HCT116 (cell line): Measurements from ENCODE around the gene LRBA. TPM values are rescaled to one million over a fixed set of nuclear protein-coding genes. Genes with fewer than 3 reads are reported as not detected.

ENCODE experiments used
- ATAC-seq: fragments of 200-7000 bp; cut with Tn5 transposase; 2 replicates; pipeline ENCODE4 v1.9.1; 2020; ENCODE audit warnings: mild to moderate bottlenecking, moderate library complexity
- BruUV-seq: library from RNA; stranded (reverse); fragments of 400-500 nt; replicated peaks from 2 replicates; lab custom pipeline; 2021; lab: Mats Ljungman, UMichigan
- CTCF ChIA-PET: fragments of 300-600 bp; sonication (Branson Sonifier 250); formaldehyde crosslinking; loops from one replicate; lab custom pipeline; 2021; ENCODE audit warnings: antibody characterized with exemption; lab: Charles Lee
- POLR2A ChIA-PET: fragments of 300-600, 350-600 bp; sonication (Branson Sonifier 250); formaldehyde crosslinking; loops from one replicate; lab custom pipeline; 2021; ENCODE audit warnings: antibody characterized with exemption; lab: Charles Lee
- RAD21 ChIA-PET, 2 experiments: fragments of 300-600 bp; sonication (Branson Sonifier 250); formaldehyde crosslinking; loops; one replicate each; lab custom pipeline; 2023; ENCODE audit warnings: low total read pairs in 2 of 2; ENCODE audit not compliant: uncharacterized antibody in 2 of 2, unreplicated experiment in 2 of 2, low non-redundant PET in 1 of 2; lab: Charles Lee
- DNase-seq: peaks from one replicate; pipeline ENCODE4 v3.0.0-alpha.2; 2010; ENCODE audit warnings: low read depth, low spot score
- H2AFZ ChIP-seq: fragments of 200-600 bp; shearing (Covaris generic), sonication (generic); 2 replicates; pipeline ENCODE4 v1.6.1; 2017; ENCODE audit warnings: low read depth, mixed run types, mixed read lengths, antibody characterized with exemption, low read length; ENCODE audit not compliant: poor library complexity, severe bottlenecking
- H3K27ac ChIP-seq: 2 replicates; pipeline ENCODE4 v1.5.1; 2012; ENCODE audit warnings: low read depth, low read length
- H3K27me3 ChIP-seq: fragments of 200-600 bp; sonication (generic); 2 replicates; pipeline ENCODE4 v1.6.1; 2016; ENCODE audit warnings: mixed run types, low read length, mixed read lengths; ENCODE audit not compliant: insufficient read depth
- H3K36me3 ChIP-seq, 2 experiments: fragments of 200-500 bp in 1 of 2; fragments of 200-600 bp in 1 of 2; sonication (Bioruptor generic) in 1 of 2; sonication (generic) in 1 of 2; 2 replicates each; pipeline versions ENCODE4 v1.5.1 to v1.6.1; 2014 to 2016; ENCODE audit warnings: low read length in 2 of 2, inconsistent platforms in 1 of 2, mixed read lengths in 1 of 2, mixed run types in 1 of 2; ENCODE audit not compliant: insufficient read depth in 2 of 2, control insufficient read depth in 1 of 2
- H3K4me1 ChIP-seq, 2 experiments: fragments of 200-600 bp in 1 of 2; sonication (generic) in 1 of 2; 2 replicates each; pipeline versions ENCODE4 v1.5.1 to v1.6.1; 2012 to 2017; ENCODE audit warnings: low read length in 2 of 2, inconsistent platforms in 1 of 2, mild to moderate bottlenecking in 1 of 2, mixed read lengths in 1 of 2, mixed run types in 1 of 2, moderate library complexity in 1 of 2; ENCODE audit not compliant: insufficient read depth in 2 of 2, control insufficient read depth in 1 of 2
- H3K4me2 ChIP-seq: fragments of 200-600 bp; sonication (generic); 2 replicates; pipeline ENCODE4 v1.6.1; 2017; ENCODE audit warnings: mixed run types, low read length, mixed read lengths
- H3K4me3 ChIP-seq, 2 experiments: fragments of 200-600 bp in 1 of 2; sonication (generic) in 1 of 2; replicated peaks in 1 of 2; 2 replicates each; pipeline ENCODE4 v1.5.1; 2011 to 2016; ENCODE audit warnings: low read length in 2 of 2, control low read depth in 1 of 2, low read depth in 1 of 2, mild to moderate bottlenecking in 1 of 2, mixed read lengths in 1 of 2, mixed run types in 1 of 2
- H3K79me2 ChIP-seq: fragments of 200-600 bp; sonication (generic); 2 replicates; pipeline ENCODE4 v1.6.1; 2017; ENCODE audit warnings: mild to moderate bottlenecking, mixed run types, low read length, moderate library complexity, mixed read lengths; ENCODE audit not compliant: insufficient read depth
- H3K9ac ChIP-seq: fragments of 200-600 bp; sonication (generic); 2 replicates; pipeline ENCODE4 v1.6.1; 2016; ENCODE audit warnings: low read length, mixed read lengths
- H3K9me2 ChIP-seq: fragments of 200-600 bp; sonication (generic), shearing (Covaris generic); 2 replicates; pipeline ENCODE4 v1.6.1; 2017; ENCODE audit warnings: mixed run types, mild to moderate bottlenecking, moderate library complexity; ENCODE audit not compliant: insufficient read depth
- H3K9me3 ChIP-seq, 2 experiments: fragments of 200-500 bp in 1 of 2; fragments of 200-600 bp in 1 of 2; sonication (Bioruptor generic) in 1 of 2; sonication (generic) in 1 of 2; 2 replicates each; pipeline ENCODE4 v1.6.1; 2014 to 2017; ENCODE audit warnings: low read length in 2 of 2, mixed read lengths in 2 of 2, inconsistent platforms in 1 of 2, low read depth in 1 of 2, mild to moderate bottlenecking in 1 of 2, mixed run types in 1 of 2, moderate library complexity in 1 of 2; ENCODE audit not compliant: control insufficient read depth in 1 of 2, insufficient read depth in 1 of 2
- H4K20me1 ChIP-seq: fragments of 200-600 bp; sonication (generic), shearing (Covaris generic); 2 replicates; pipeline ENCODE4 v1.6.1; 2017; ENCODE audit warnings: mixed run types, mild to moderate bottlenecking, moderate library complexity; ENCODE audit not compliant: insufficient read depth
- ATF3 ChIP-seq: IDR thresholded peaks from 2 replicates; pipeline ENCODE4 v1.6.1; 2012
- CEBPB ChIP-seq: IDR thresholded peaks from 2 replicates; pipeline ENCODE4 v1.6.1; 2012; ENCODE audit warnings: low read depth
- CTCF ChIP-seq, 3 experiments: fragments of 200-600 bp in 1 of 3; sonication (generic) in 1 of 3; IDR thresholded peaks in 2 of 3; conservative IDR thresholded peaks in 1 of 3; 2 replicates each; pipeline ENCODE4 v1.5.1; 2012 to 2017; ENCODE audit warnings: low read depth in 2 of 3, low read length in 2 of 3, antibody characterized with exemption in 1 of 3, borderline replicate concordance in 1 of 3, control low read depth in 1 of 3, mild to moderate bottlenecking in 1 of 3, mixed read lengths in 1 of 3, mixed run types in 1 of 3, moderate library complexity in 1 of 3; ENCODE audit not compliant: insufficient read depth in 1 of 3
- ELF1 ChIP-seq: IDR thresholded peaks from 2 replicates; pipeline ENCODE4 v1.6.1; 2012; ENCODE audit warnings: low read depth, borderline replicate concordance
- EZH2 ChIP-seq: fragments of 200-600 bp; sonication (generic); IDR thresholded peaks from 2 replicates; pipeline ENCODE4 v1.6.1; 2017; ENCODE audit warnings: antibody characterized with exemption, mixed run types
- JUND ChIP-seq: IDR thresholded peaks from 2 replicates; pipeline ENCODE4 v1.6.1; 2012
- POLR2AphosphoS5 ChIP-seq: IDR thresholded peaks from 2 replicates; pipeline ENCODE4 v1.6.1; 2011; ENCODE audit warnings: mild to moderate bottlenecking, low read depth, low read length, moderate library complexity
- REST ChIP-seq: IDR thresholded peaks from 2 replicates; pipeline ENCODE4 v1.6.1; 2012; ENCODE audit warnings: low read depth
- SIN3A ChIP-seq: IDR thresholded peaks from 2 replicates; pipeline ENCODE4 v1.6.1; 2012; ENCODE audit warnings: low read depth
- SP1 ChIP-seq: IDR thresholded peaks from 2 replicates; pipeline ENCODE4 v1.6.1; 2012; ENCODE audit warnings: low read depth
- YY1 ChIP-seq: IDR thresholded peaks from 2 replicates; pipeline ENCODE4 v1.6.1; 2011; ENCODE audit warnings: low read length, low read depth, moderate library complexity, mild to moderate bottlenecking; ENCODE audit not compliant: insufficient replicate concordance; ENCODE audit errors: extremely low read depth
- ZFX ChIP-seq: fragments of 450-650 bp; IDR thresholded peaks from 2 replicates; pipeline ENCODE4 v1.6.1; 2017
- ZNF274 ChIP-seq: fragments of 200-500 bp; sonication (Bioruptor generic); IDR thresholded peaks from 2 replicates; pipeline ENCODE4 v1.6.1; 2014; ENCODE audit warnings: mild to moderate bottlenecking, low read depth, low read length, inconsistent platforms
- intact Hi-C: fragments of 100-400 bp; cut with micrococcal nuclease; formaldehyde crosslinking; loops from 2 replicates; pipeline ENCODE4 v1.10.0; 2022
- total RNA-seq: library from RNA; stranded (reverse); gene quantifications from one replicate; pipeline ENCODE4 v1.2.1, GENCODE V29; 2021; ENCODE audit not compliant: unreplicated experiment

Gene LRBA
- total RNA-seq, 1 experiment from 2014 or later = 79.8 TPM

- intact Hi-C loops = no loop called here
- H3K36me3 ChIP-seq = no peaks in the 10 kb centered on the region
- no peak overlapping the region for H2AFZ ChIP-seq
- DNase-seq = no peak
- H3K9me3 ChIP-seq = no peaks in the 10 kb centered on the region
- ChIA-PET POLR2A (no interaction called here), CTCF (no interaction called here), RAD21 (no interaction called here)
- H3K9me2 ChIP-seq = no peaks in the 10 kb centered on the region
- no peaks in the 10 kb centered on the region; the same call in 1 of the 2 replicates for H4K20me1 ChIP-seq
- no peak overlapping the region for H3K9ac ChIP-seq
- no peaks in the 10 kb centered on the region for H3K4me1 ChIP-seq
- no peak overlapping the region for H3K27ac ChIP-seq
- H3K27me3 ChIP-seq = no peaks in the 10 kb centered on the region
- no peak overlapping the region for H3K4me2 ChIP-seq
- H3K4me3 ChIP-seq = no peak overlapping the region
- TF ChIP-seq EZH2 = no peak
- no peak for TF ChIP-seq JUND
- no peak for TF ChIP-seq CTCF (IDR thresholded peaks at IDR 0.05 in 2 of 3, conservative IDR thresholded peaks at IDR 0.05 in 1 of 3; ENCODE audit: borderline replicate concordance in 1 of 3, insufficient read depth in 1 of 3, low read depth in 2 of 3, low read length in 2 of 3)
- TF ChIP-seq YY1 = no peak
- TF ChIP-seq REST = no peak
- no peak for TF ChIP-seq POLR2AphosphoS5
- no peak for TF ChIP-seq SP1
- TF ChIP-seq ZNF274 = no peak
- no peak for TF ChIP-seq ELF1
- TF ChIP-seq CEBPB = no peak
- no peak for TF ChIP-seq SIN3A
- no peak for TF ChIP-seq ZFX
- TF ChIP-seq ATF3 = no peak
- H3K79me2 ChIP-seq = no peaks in the 10 kb centered on the region
- ATAC-seq = no peak
- BruUV-seq = no TSS peak
These were observed 480.3 kb downstream of the LRBA start for GRCh38 chr4:150534818-150535217.
